DMS79 (cell line): Measurements from ENCODE around the gene HARS2.
"Not testable (repeated sequence)": the region's sequence is repeated elsewhere in the genome, so short reads cannot be mapped to it uniquely, and the experiment has no call there.

Experiments
- DNase-seq: peaks from one replicate; lab custom pipeline; 2025; lab: John Stamatoyannopoulos, UW

HARS2 gene

GRCh38 chr5:140690941-140691924 is at the start of gene HARS2, which contains the start of gene HARS1:
Gene HARS2, plus strand, starts transcription at chr5:140691455. Its CDS starts 194 bp downstream, at chr5:140691649.
Gene HARS1, minus strand, starts transcription at chr5:140691370. Its CDS starts 66 bp downstream, at chr5:140691304.
- DNase-seq = peak; percentile 67

- DNase-seq = no peak
Observed at GRCh38 chr5:140641716-140642115, 49.5 kb upstream of the HARS2 start.

- DNase-seq = no peak
Observed at GRCh38 chr5:140642718-140643117, 48.5 kb upstream of the HARS2 start.

GRCh38 chr5:140647042-140647419 is 44.2 kb upstream of the HARS2 start:
- no peak for DNase-seq

- no peak for DNase-seq
Observed at GRCh38 chr5:140658870-140659269, 32.4 kb upstream of the HARS2 start.

- not testable (repeated sequence) for DNase-seq
Observed at GRCh38 chr5:140660371-140660770, 30.9 kb upstream of the HARS2 start.

GRCh38 chr5:140664030-140664358 is 27.3 kb upstream of the HARS2 start:
- no peak for DNase-seq

GRCh38 chr5:140664359-140665119 is 26.7 kb upstream of the HARS2 start, which contains the start of gene WDR55:
Gene WDR55, plus strand, starts transcription at chr5:140664904. Its CDS starts 9 bp downstream, at chr5:140664913.
- peak; percentile 69 for DNase-seq

GRCh38 chr5:140671035-140671434 is 20.2 kb upstream of the HARS2 start:
- DNase-seq = not testable (repeated sequence)

- no peak for DNase-seq
Observed at GRCh38 chr5:140671472-140672125, 19.7 kb upstream of the HARS2 start.

- no peak for DNase-seq
Observed at GRCh38 chr5:140672455-140673186, 18.6 kb upstream of the HARS2 start.

GRCh38 chr5:140673187-140673976 is 17.9 kb upstream of the HARS2 start, which contains the start of gene DND1:
Gene DND1, minus strand, starts transcription at chr5:140673576. Its CDS starts 34 bp downstream, at chr5:140673542.
- no peak for DNase-seq

GRCh38 chr5:140674211-140674610 is 17.0 kb upstream of the HARS2 start:
- DNase-seq = no peak

GRCh38 chr5:140674629-140675028 is 16.6 kb upstream of the HARS2 start:
- no peak for DNase-seq

- no peak for DNase-seq
Observed at GRCh38 chr5:140677947-140678346, 13.3 kb upstream of the HARS2 start.

- DNase-seq = no peak
Observed at GRCh38 chr5:140678993-140679392, 12.3 kb upstream of the HARS2 start.

- no peak for DNase-seq
Observed at GRCh38 chr5:140690376-140690932, 801 bp upstream of the HARS2 start.

GRCh38 chr5:140694276-140694675 is 3.0 kb downstream of the HARS2 start:
- DNase-seq = no peak

- DNase-seq = no peak
Observed at GRCh38 chr5:140696891-140697492, 5.7 kb downstream of the HARS2 start.
